ENCODE results near the gene LRBA.

- TF ChIP-seq, protein P1, sequence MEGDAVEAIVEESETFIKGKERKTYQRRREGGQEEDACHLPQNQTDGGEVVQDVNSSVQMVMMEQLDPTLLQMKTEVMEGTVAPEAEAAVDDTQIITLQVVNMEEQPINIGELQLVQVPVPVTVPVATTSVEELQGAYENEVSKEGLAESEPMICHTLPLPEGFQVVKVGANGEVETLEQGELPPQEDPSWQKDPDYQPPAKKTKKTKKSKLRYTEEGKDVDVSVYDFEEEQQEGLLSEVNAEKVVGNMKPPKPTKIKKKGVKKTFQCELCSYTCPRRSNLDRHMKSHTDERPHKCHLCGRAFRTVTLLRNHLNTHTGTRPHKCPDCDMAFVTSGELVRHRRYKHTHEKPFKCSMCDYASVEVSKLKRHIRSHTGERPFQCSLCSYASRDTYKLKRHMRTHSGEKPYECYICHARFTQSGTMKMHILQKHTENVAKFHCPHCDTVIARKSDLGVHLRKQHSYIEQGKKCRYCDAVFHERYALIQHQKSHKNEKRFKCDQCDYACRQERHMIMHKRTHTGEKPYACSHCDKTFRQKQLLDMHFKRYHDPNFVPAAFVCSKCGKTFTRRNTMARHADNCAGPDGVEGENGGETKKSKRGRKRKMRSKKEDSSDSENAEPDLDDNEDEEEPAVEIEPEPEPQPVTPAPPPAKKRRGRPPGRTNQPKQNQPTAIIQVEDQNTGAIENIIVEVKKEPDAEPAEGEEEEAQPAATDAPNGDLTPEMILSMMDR (IDR thresholded peaks at IDR 0.05): no peak
- no peak for TF ChIP-seq POLR2A (IDR thresholded peaks at IDR 0.05)
These were observed 17.9 kb downstream of the LRBA start for GRCh38 chr4:150997141-150997540.

Measured in ovary (tissue), 3 donors.